Right lobe of liver (tissue), 6 donors: ENCODE measurements around the gene UVSSA. TPM values are rescaled to one million over a fixed set of nuclear protein-coding genes. Genes with fewer than 3 reads are reported as not detected.

Experiments used
- ATAC-seq, 4 donors: fragments of 200-7000 bp; cut with Tn5 transposase; one replicate each; pipeline ENCODE4 v1.9.1; 2020; ENCODE audit warnings: mild to moderate bottlenecking in 4 of 4, moderate library complexity in 4 of 4
- DNase-seq, 3 donors: peaks; one replicate each; pipeline ENCODE4 v3.0.0-alpha.2; 2020
- H3K27ac ChIP-seq, 3 donors: fragments of 200-600 bp; one replicate each; pipeline ENCODE4 v1.8.0; 2022
- H3K27me3 ChIP-seq, 2 donors: fragments of 200-600 bp; one replicate each; pipeline ENCODE4 v1.8.0; 2022
- H3K36me3 ChIP-seq, 4 donors: fragments of 200-600 bp; sonication (generic) in 1 of 4; one replicate each; pipeline versions ENCODE4 v1.5.1 to v1.8.0; 2017 to 2022; ENCODE audit warnings: control low read depth in 1 of 4
- H3K4me1 ChIP-seq, 4 donors: fragments of 200-600 bp; sonication (generic) in 1 of 4; one replicate each; pipeline versions ENCODE4 v1.5.1 to v1.8.0; 2017 to 2022; ENCODE audit warnings: control low read depth in 1 of 4
- H3K4me3 ChIP-seq, 3 donors: fragments of 200-600 bp; one replicate each; pipeline ENCODE4 v1.8.0; 2022
- H3K9me3 ChIP-seq, 4 donors: fragments of 200-600 bp; sonication (generic) in 1 of 4; one replicate each; pipeline versions ENCODE4 v1.5.1 to v1.8.0; 2017 to 2022; ENCODE audit warnings: control low read depth in 1 of 4
- CTCF ChIP-seq, 4 donors: fragments of 200-600 bp in 3 of 4; fragments of 450-650 bp in 1 of 4; IDR thresholded peaks; one replicate each; pipeline versions ENCODE4 v1.5.1 to v1.8.0; 2016 to 2022; ENCODE audit warnings: antibody characterized with exemption in 4 of 4, mild to moderate bottlenecking in 2 of 4
- POLR2A ChIP-seq: fragments of 450-650 bp; IDR thresholded peaks from one replicate; pipeline ENCODE4 v1.6.1; 2017; ENCODE audit warnings: antibody characterized with exemption, mild to moderate bottlenecking
- WGBS: methylation state at CpG from one replicate; pipeline ENCODE4 v1.1.6; 2018; ENCODE audit warnings: low coverage, low lambda C conversion rate; ENCODE audit not compliant: insufficient coverage; ENCODE audit errors: missing lambda C conversion rate; 5-methylcytosine and 5-hydroxymethylcytosine counted together
- intact Hi-C, 2 donors: fragments of 100-400 bp; cut with DNase I; formaldehyde crosslinking; loops; one replicate each; pipeline versions ENCODE4 v1.11.2 to v1.14.1; 2022
- total RNA-seq, 6 experiments: library from RNA; depleted of rRNA in 2 of 6; stranded (reverse); fragments of >200 nt in 2 of 6; fragmentation: NEBNext Ultra II Directional in 3 of 6; extraction: Animal tissue kit (Norgen Biotek cat#: 25700) in 3 of 6; gene quantifications; one replicate each; pipeline versions ENCODE4 v1.1.0 to v1.2.4, GENCODE V29; 2016 to 2023
- donor health status: DM: no; HTN: yes; CAD: no.
- donor health status: DM: no; HTN: no; CAD: no.
- donor health status: DM: no; HTN: no; CAD: no.
- donor health status: DM: no; HTN: yes; CAD: no.
- donor health status: DM: no; HTN: yes; CAD: no.

The UVSSA gene
- total RNA-seq, 6 experiments from 2014 or later = 9.1 to 14.5 (median 11.3) TPM

GRCh38 chr4:1352567-1352900 lies 5.5 kb downstream of the UVSSA start:
- ATAC-seq = no peak
- 92% methylated on average over 2 of the region's 12 CpGs for WGBS
- peaks cover 0 to 11% (median 4%) of the 10 kb centered on the region in 4 donors for H3K4me1 ChIP-seq
- H3K36me3 ChIP-seq = peaks cover 0 to 17% (median 3%) of the 10 kb centered on the region in 4 donors
- TF ChIP-seq POLR2A = no peak
- no peak for TF ChIP-seq CTCF (IDR thresholded peaks at IDR 0.05)
- no peak overlapping the region for H3K4me3 ChIP-seq
- H3K27me3 ChIP-seq = no peaks in the 10 kb centered on the region
- intact Hi-C loops = loop anchor here (5.0 to 10.0 kb wide), 3 partner anchors 162 to 275 kb away; no protein-coding TSS in a partner anchor
- H3K27ac ChIP-seq = no peak overlapping the region
- no peaks in the 10 kb centered on the region for H3K9me3 ChIP-seq
- DNase-seq = no peak

- 75% methylated on average over 2 of the region's 30 CpGs for WGBS
- Histone ChIP-seq H3K27ac (no peak overlapping the region), H3K27me3 (no peaks in the 10 kb centered on the region), H3K36me3 (peaks cover 0 to 24% (median 3%) of the 10 kb centered on the region in 4 donors), H3K4me1 (peaks cover 0 to 4% (median 1%) of the 10 kb centered on the region in 4 donors), H3K4me3 (no peak overlapping the region), H3K9me3 (no peaks in the 10 kb centered on the region)
- intact Hi-C loops = loop anchor here (5.0 to 10.0 kb wide), 3 partner anchors 161 to 274 kb away; no protein-coding TSS in a partner anchor
- ATAC-seq = no peak
- no peak for DNase-seq
- TF ChIP-seq POLR2A (no peak), CTCF (IDR thresholded peaks at IDR 0.05) (no peak)
Observed at GRCh38 chr4:1353186-1354055, 6.4 kb downstream of the UVSSA start.

- TF ChIP-seq POLR2A (no peak), CTCF (IDR thresholded peaks at IDR 0.05) (no peak)
- Histone ChIP-seq H3K27me3 (no peaks in the 10 kb centered on the region), H3K27ac (no peak overlapping the region), H3K4me3 (no peak overlapping the region), H3K4me1 (no peaks in the 10 kb centered on the region), H3K36me3 (peaks cover 0 to 24% (median 3%) of the 10 kb centered on the region in 4 donors), H3K9me3 (no peaks in the 10 kb centered on the region)
- intact Hi-C loops = loop anchor here (5.0 to 10.0 kb wide), 3 partner anchors 160 to 273 kb away; no protein-coding TSS in a partner anchor
- WGBS = 90% methylated on average over 13 of the region's 36 CpGs
- no peak for DNase-seq
- no peak for ATAC-seq
Observed at GRCh38 chr4:1354136-1354982, 7.4 kb downstream of the UVSSA start.

GRCh38 chr4:1354983-1355275 lies 7.9 kb downstream of the UVSSA start:
- Histone ChIP-seq H3K36me3 (peaks cover 0 to 24% (median 3%) of the 10 kb centered on the region in 4 donors), H3K27ac (no peak overlapping the region), H3K27me3 (no peaks in the 10 kb centered on the region), H3K4me1 (no peaks in the 10 kb centered on the region), H3K4me3 (no peak overlapping the region), H3K9me3 (no peaks in the 10 kb centered on the region)
- ATAC-seq (no peak), DNase-seq (no peak)
- TF ChIP-seq CTCF (IDR thresholded peaks at IDR 0.05) (no peak), POLR2A (no peak)
- WGBS = 87% methylated on average over 6 of the region's 18 CpGs
- intact Hi-C loops = loop anchor here (5.0 to 10.0 kb wide), 3 partner anchors 160 to 272 kb away; no protein-coding TSS in a partner anchor
